HG03045 (cell line): ENCODE data around the gene PUSL1.
"Not testable (repeated sequence)": the region's sequence is repeated elsewhere in the genome, so short reads cannot be mapped to it uniquely, and the experiment has no call there.

ENCODE experiments used
- ATAC-seq: cut with Tn5 transposase; IDR thresholded peaks from one replicate; pipeline ENCODE4 v1.9.1; 2021; ENCODE audit warnings: mild to moderate bottlenecking, moderate library complexity; ENCODE audit not compliant: unreplicated experiment

PUSL1 gene

GRCh38 chr1:1307261-1307922 lies 1.0 kb upstream of the PUSL1 start:
- peak; percentile 5 for ATAC-seq

GRCh38 chr1:1308756-1309250 lies 406 bp downstream of the PUSL1 start:
- no peak for ATAC-seq

- ATAC-seq = no peak
Observed at GRCh38 chr1:1309251-1310108, 1.1 kb downstream of the PUSL1 start.

- no peak for ATAC-seq
Observed at GRCh38 chr1:1310109-1310385, 1.6 kb downstream of the PUSL1 start.

GRCh38 chr1:1310476-1311053 lies 2.2 kb downstream of the PUSL1 start:
- no peak for ATAC-seq

GRCh38 chr1:1311107-1312104 lies 3.0 kb downstream of the PUSL1 start:
- ATAC-seq = no peak

- ATAC-seq = no peak
Observed at GRCh38 chr1:1312450-1313314, 4.3 kb downstream of the PUSL1 start.

- no peak for ATAC-seq
Observed at GRCh38 chr1:1313500-1314236, 5.3 kb downstream of the PUSL1 start.

- no peak for ATAC-seq
Observed at GRCh38 chr1:1314237-1314586, 5.8 kb downstream of the PUSL1 start.

GRCh38 chr1:1314678-1315335 lies 6.4 kb downstream of the PUSL1 start:
- ATAC-seq = no peak

- no peak for ATAC-seq
Observed at GRCh38 chr1:1315435-1315954, 7.1 kb downstream of the PUSL1 start.

- ATAC-seq = not testable (repeated sequence)
Observed at GRCh38 chr1:1316199-1316598, 7.8 kb downstream of the PUSL1 start.

GRCh38 chr1:1317420-1317819 lies 9.0 kb downstream of the PUSL1 start:
- ATAC-seq = no peak

- no peak for ATAC-seq
Observed at GRCh38 chr1:1318131-1318652, 9.8 kb downstream of the PUSL1 start.

GRCh38 chr1:1318777-1319645 lies 10.6 kb downstream of the PUSL1 start:
- ATAC-seq = no peak

- no peak for ATAC-seq
Observed at GRCh38 chr1:1319646-1319941, 11.2 kb downstream of the PUSL1 start.

GRCh38 chr1:1320666-1321448 lies 12.5 kb downstream of the PUSL1 start:
- ATAC-seq = no peak
